T-helper 1 cell treated with Interleukin-12 subunit alpha and Interleukin-12 subunit beta and Interleukin-4 antibody, amounts not matched to agents 30 μg/mL and 1 μg/mL, for 36 hours (primary cell): ENCODE results near the gene DYNLL2.

ENCODE experiments used
- H3K27ac Mint-ChIP-seq: one replicate; pipeline ENCODE4 v1.8.0; 2021; ENCODE audit warnings: mild to moderate bottlenecking, mixed read lengths
- H3K27me3 Mint-ChIP-seq: one replicate; pipeline ENCODE4 v1.8.0; 2021; ENCODE audit warnings: low read depth, mixed read lengths
- H3K36me3 Mint-ChIP-seq: one replicate; pipeline ENCODE4 v1.8.0; 2021; ENCODE audit warnings: low read depth, mixed read lengths
- H3K4me1 Mint-ChIP-seq: one replicate; pipeline ENCODE4 v1.8.0; 2021; ENCODE audit warnings: low read depth, mixed read lengths
- H3K4me3 Mint-ChIP-seq: one replicate; pipeline ENCODE4 v1.8.0; 2021; ENCODE audit warnings: mild to moderate bottlenecking, moderate library complexity, mixed read lengths
- H3K9me3 Mint-ChIP-seq: one replicate; pipeline ENCODE4 v1.8.0; 2021; ENCODE audit warnings: mixed read lengths

The DYNLL2 gene

GRCh38 chr17:58144801-58145200 lies 61.6 kb downstream of the DYNLL2 start:
- Mint-ChIP-seq H3K4me3 (no peak overlapping the region), H3K27ac (no peak overlapping the region), H3K9me3 (peaks cover 35% of the 10 kb centered on the region), H3K36me3 (peaks cover 10% of the 10 kb centered on the region), H3K4me1 (no peaks in the 10 kb centered on the region), H3K27me3 (peaks cover 74% of the 10 kb centered on the region)
